NCI-H2227 (cell line): Measurements from ENCODE around the gene GPN3.
"Not testable (repeated sequence)": the region's sequence is repeated elsewhere in the genome, so short reads cannot be mapped to it uniquely, and the experiment has no call there.

Experiments used
- DNase-seq: peaks from one replicate; lab custom pipeline; 2025; ENCODE audit not compliant: unreplicated experiment; lab: John Stamatoyannopoulos, UW

The GPN3 gene

GRCh38 chr12:110468214-110469048 lies at the start of gene GPN3, which contains the start of gene FAM216A:
Gene GPN3, minus strand, starts transcription at chr12:110468257. Its CDS starts 54 bp downstream, at chr12:110468203.
Gene FAM216A, plus strand, starts transcription at chr12:110468845. Its CDS starts 31 bp downstream, at chr12:110468876.
- DNase-seq, result peak; percentile 99

GRCh38 chr12:110516995-110517394 lies 48.9 kb upstream of the GPN3 start:
- no peak for DNase-seq

GRCh38 chr12:110514363-110514762 lies 46.3 kb upstream of the GPN3 start:
- DNase-seq, result no peak

GRCh38 chr12:110513842-110514241 lies 45.8 kb upstream of the GPN3 start:
- DNase-seq, result no peak

GRCh38 chr12:110508071-110508586 lies 40.1 kb upstream of the GPN3 start:
- no peak for DNase-seq

- DNase-seq, result no peak
These were observed 37.3 kb upstream of the GPN3 start for GRCh38 chr12:110505332-110505731.

- no peak for DNase-seq
These were observed 35.4 kb upstream of the GPN3 start for GRCh38 chr12:110503432-110503831.

- peak; percentile 99 for DNase-seq
These were observed 34.0 kb upstream of the GPN3 start, which contains the start of the genes RAD9B and VPS29 for GRCh38 chr12:110501752-110502738. Gene RAD9B, plus strand, starts transcription at chr12:110502331. Its CDS starts 7 bp downstream, at chr12:110502338. Gene VPS29, minus strand, starts transcription at chr12:110502111. Its CDS starts 60 bp downstream, at chr12:110502051.

- peak; percentile 49 for DNase-seq
These were observed 33.3 kb upstream of the GPN3 start for GRCh38 chr12:110501399-110501751.

GRCh38 chr12:110498984-110499706 lies 31.1 kb upstream of the GPN3 start:
- DNase-seq, result no peak

GRCh38 chr12:110475426-110475825 lies 7.4 kb upstream of the GPN3 start:
- DNase-seq, result no peak

GRCh38 chr12:110467847-110468213 lies 227 bp downstream of the GPN3 start:
- DNase-seq, result no peak

GRCh38 chr12:110466791-110467190 lies 1.3 kb downstream of the GPN3 start:
- DNase-seq, result no peak

GRCh38 chr12:110465765-110466164 lies 2.3 kb downstream of the GPN3 start:
- DNase-seq, result not testable (repeated sequence)

- DNase-seq, result no peak
These were observed 3.0 kb downstream of the GPN3 start for GRCh38 chr12:110465024-110465423.

GRCh38 chr12:110461189-110461588 lies 6.9 kb downstream of the GPN3 start:
- DNase-seq, result not testable (repeated sequence)

- DNase-seq, result no peak
These were observed 9.3 kb downstream of the GPN3 start for GRCh38 chr12:110458756-110459155.

- DNase-seq, result no peak
These were observed 14.3 kb downstream of the GPN3 start for GRCh38 chr12:110453569-110454296.

- DNase-seq, result no peak
These were observed 16.8 kb downstream of the GPN3 start for GRCh38 chr12:110451263-110451662.
